Upper lobe of right lung (tissue), 1 donor: ENCODE data around the gene ZBTB38. TPM values are rescaled to one million over a fixed set of nuclear protein-coding genes. Genes with fewer than 3 reads are reported as not detected.

Source experiments
- ATAC-seq: fragments of 200-7000 bp; cut with Tn5 transposase; one replicate; pipeline ENCODE4 v1.9.1; 2020; ENCODE audit warnings: mild to moderate bottlenecking, moderate library complexity
- DNase-seq: peaks from one replicate; pipeline ENCODE4 v3.0.0-alpha.2; 2020
- H3K27ac ChIP-seq: fragments of 200-600 bp; one replicate; pipeline ENCODE4 v1.8.0; 2022
- H3K27me3 ChIP-seq: fragments of 200-600 bp; one replicate; pipeline ENCODE4 v1.8.0; 2022; ENCODE audit warnings: mild to moderate bottlenecking
- H3K36me3 ChIP-seq: fragments of 200-600 bp; one replicate; pipeline ENCODE4 v1.8.0; 2022
- H3K4me1 ChIP-seq: fragments of 200-600 bp; one replicate; pipeline ENCODE4 v1.8.0; 2022
- H3K4me3 ChIP-seq: fragments of 200-600 bp; one replicate; pipeline ENCODE4 v1.8.0; 2022; ENCODE audit warnings: mild to moderate bottlenecking
- H3K9me3 ChIP-seq: fragments of 200-600 bp; one replicate; pipeline ENCODE4 v1.8.0; 2022
- intact Hi-C: fragments of 100-400 bp; cut with DNase I; formaldehyde crosslinking; loops from one replicate; pipeline ENCODE4 v1.11.0; 2022
- total RNA-seq: library from RNA; stranded (reverse); fragmentation: NEBNext Ultra II Directional; extraction: Animal tissue kit (Norgen Biotek cat#: 25700); gene quantifications from one replicate; pipeline ENCODE4 v1.2.1, GENCODE V29; 2021
- TF ChIP-seq, protein P1 (sequence below): fragments of 200-600 bp; IDR thresholded peaks from one replicate; pipeline ENCODE4 v1.8.0; 2022; ENCODE audit warnings: antibody characterized with exemption
- donor health status: DM: no; HTN: yes; CAD: no; lungs with severe emphysema.

Gene ZBTB38
- total RNA-seq, 1 donor from 2014 or later, result 118 TPM

GRCh38 chr3:141348837-141349236, 19.5 kb upstream of the ZBTB38 start:
- ATAC-seq (no peak), DNase-seq (no peak)
- no peaks in the 10 kb centered on the region for H3K27me3 ChIP-seq
- no peaks in the 10 kb centered on the region for H3K4me1 ChIP-seq
- H3K36me3 ChIP-seq, result no peaks in the 10 kb centered on the region
- no peak overlapping the region for H3K27ac ChIP-seq
- H3K4me3 ChIP-seq, result no peak overlapping the region
- intact Hi-C loops, result no loop called here
- TF ChIP-seq, protein P1, sequence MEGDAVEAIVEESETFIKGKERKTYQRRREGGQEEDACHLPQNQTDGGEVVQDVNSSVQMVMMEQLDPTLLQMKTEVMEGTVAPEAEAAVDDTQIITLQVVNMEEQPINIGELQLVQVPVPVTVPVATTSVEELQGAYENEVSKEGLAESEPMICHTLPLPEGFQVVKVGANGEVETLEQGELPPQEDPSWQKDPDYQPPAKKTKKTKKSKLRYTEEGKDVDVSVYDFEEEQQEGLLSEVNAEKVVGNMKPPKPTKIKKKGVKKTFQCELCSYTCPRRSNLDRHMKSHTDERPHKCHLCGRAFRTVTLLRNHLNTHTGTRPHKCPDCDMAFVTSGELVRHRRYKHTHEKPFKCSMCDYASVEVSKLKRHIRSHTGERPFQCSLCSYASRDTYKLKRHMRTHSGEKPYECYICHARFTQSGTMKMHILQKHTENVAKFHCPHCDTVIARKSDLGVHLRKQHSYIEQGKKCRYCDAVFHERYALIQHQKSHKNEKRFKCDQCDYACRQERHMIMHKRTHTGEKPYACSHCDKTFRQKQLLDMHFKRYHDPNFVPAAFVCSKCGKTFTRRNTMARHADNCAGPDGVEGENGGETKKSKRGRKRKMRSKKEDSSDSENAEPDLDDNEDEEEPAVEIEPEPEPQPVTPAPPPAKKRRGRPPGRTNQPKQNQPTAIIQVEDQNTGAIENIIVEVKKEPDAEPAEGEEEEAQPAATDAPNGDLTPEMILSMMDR, result no peak
- no peaks in the 10 kb centered on the region for H3K9me3 ChIP-seq

DNA sequence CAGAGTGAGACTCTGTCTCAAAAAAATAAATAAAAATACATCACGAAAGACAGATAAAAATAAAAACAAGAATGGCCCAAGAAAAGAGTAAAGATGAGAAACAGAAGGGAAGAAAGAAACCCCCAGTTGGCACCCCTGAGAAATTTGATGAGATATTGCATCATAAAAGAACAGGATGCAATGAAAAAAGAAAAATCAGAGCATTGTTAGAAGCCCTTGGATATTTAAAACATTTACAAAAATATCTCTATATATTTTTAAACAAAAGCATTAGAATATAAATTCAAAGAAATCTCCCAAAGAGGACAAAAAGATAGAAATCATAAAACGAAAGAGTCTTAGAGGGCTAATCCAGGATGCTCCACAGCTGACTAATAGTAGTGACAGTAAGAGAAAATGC, 18.6 kb upstream of the ZBTB38 start:
- Histone ChIP-seq H3K9me3 (no peaks in the 10 kb centered on the region), H3K4me1 (no peaks in the 10 kb centered on the region), H3K27me3 (no peaks in the 10 kb centered on the region), H3K27ac (no peak overlapping the region), H3K36me3 (no peaks in the 10 kb centered on the region), H3K4me3 (no peak overlapping the region)
- TF ChIP-seq, protein P1, result no peak
- no peak for ATAC-seq
- DNase-seq, result no peak
- intact Hi-C loops, result no loop called here

- Histone ChIP-seq H3K4me1 (no peaks in the 10 kb centered on the region), H3K9me3 (no peaks in the 10 kb centered on the region), H3K36me3 (no peaks in the 10 kb centered on the region), H3K4me3 (no peak overlapping the region), H3K27me3 (no peaks in the 10 kb centered on the region), H3K27ac (no peak overlapping the region)
- ATAC-seq (no peak), DNase-seq (no peak)
- intact Hi-C loops, result no loop called here
- TF ChIP-seq, protein P1, result no peak
Observed at GRCh38 chr3:141350666-141351065, 17.6 kb upstream of the ZBTB38 start.

DNA sequence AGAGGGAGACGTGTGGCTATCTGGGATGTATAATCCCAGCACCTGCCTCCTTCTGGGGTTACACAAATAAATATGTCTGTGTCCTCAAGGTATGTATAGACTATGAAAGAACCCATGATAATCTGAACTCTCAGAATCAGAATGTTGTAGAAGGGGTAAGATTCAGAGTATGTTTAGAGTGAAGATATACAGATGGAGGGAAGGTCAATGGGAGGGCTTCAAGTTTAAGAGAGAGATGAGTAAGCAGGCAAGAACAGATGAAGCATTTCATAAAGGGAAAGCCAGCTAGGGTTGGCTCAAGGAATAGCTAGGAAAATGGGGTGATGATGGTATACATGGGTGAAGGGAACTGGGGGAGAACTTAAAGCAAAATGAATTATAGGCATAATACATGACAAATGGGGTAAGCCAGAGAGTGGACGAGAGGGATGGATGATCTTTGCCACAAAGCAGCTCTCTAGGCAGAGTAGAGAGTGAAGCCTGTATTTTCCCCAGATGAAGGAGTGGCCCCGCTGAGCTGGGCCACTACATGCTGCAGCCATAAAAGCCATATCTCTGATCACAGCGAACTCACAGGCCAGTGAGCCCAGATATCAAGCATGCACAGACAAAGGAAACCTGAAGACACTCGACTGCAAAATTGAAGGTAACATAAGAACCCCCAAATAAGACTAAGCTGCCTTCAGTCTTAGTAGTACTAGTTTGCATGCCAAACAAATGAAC, 15.9 kb upstream of the ZBTB38 start:
- intact Hi-C loops, result no loop called here
- no peak for DNase-seq
- no peak for ATAC-seq
- no peaks in the 10 kb centered on the region for H3K9me3 ChIP-seq
- no peaks in the 10 kb centered on the region for H3K36me3 ChIP-seq
- TF ChIP-seq, protein P1, result no peak
- H3K4me3 ChIP-seq, result no peak overlapping the region
- H3K27ac ChIP-seq, result no peak overlapping the region
- no peaks in the 10 kb centered on the region for H3K27me3 ChIP-seq
- H3K4me1 ChIP-seq, result no peaks in the 10 kb centered on the region

DNA sequence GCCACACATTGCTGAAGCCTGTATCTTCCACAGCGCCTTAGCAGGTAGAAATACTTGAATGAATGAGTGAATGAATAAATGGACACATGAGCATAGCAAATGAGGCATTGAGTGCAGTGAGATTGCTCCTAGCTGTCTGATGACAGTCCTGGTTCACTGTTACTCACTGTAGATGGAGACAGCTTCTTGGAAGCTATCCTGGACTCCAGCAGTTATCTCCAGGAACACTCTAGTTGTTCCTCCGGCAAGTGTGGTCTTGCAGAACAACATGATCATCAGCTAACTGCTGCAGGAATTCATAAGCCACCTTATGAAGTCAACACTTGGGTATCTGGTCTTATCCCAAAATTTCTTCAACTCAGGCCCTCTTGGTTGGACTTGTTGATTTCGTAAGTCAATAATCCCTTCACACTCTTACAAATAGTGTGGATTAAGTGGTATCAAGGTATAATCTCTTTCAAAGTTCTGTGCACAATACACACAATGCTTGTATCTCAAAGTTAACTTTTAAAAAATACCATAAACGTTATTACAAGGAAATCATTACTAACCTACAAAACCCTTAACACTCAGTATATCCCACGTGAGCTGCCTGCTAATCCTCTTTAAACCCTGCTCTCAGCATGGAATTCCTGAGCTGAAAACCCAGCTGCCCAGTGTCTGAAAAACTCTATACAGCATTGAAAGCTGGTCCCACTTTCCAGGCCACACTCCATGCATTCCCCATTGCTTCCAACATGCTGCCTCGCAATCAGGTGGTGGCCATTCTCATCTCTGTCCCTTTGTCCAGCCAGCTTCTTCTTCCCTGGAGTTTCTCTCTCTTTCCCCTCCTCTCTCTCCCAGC, 14.4 kb upstream of the ZBTB38 start:
- no peaks in the 10 kb centered on the region for H3K4me1 ChIP-seq
- ATAC-seq, result no peak
- no peaks in the 10 kb centered on the region for H3K9me3 ChIP-seq
- H3K27ac ChIP-seq, result no peak overlapping the region
- no peak for DNase-seq
- no peak overlapping the region for H3K4me3 ChIP-seq
- no peaks in the 10 kb centered on the region for H3K36me3 ChIP-seq
- intact Hi-C loops, result no loop called here
- TF ChIP-seq, protein P1, result no peak
- no peaks in the 10 kb centered on the region for H3K27me3 ChIP-seq
